OCI-LY7 (cell line): ENCODE results near the gene SUGP2. TPM values are rescaled to one million over a fixed set of nuclear protein-coding genes. Genes with fewer than 3 reads are reported as not detected.

Source experiments
- BruUV-seq: library from RNA; stranded (reverse); fragments of 400-500 nt; replicated peaks from 2 replicates; lab custom pipeline; 2021; lab: Mats Ljungman, UMichigan
- CTCF ChIA-PET: fragments of 300-600 bp; sonication (Branson Sonifier 250); formaldehyde crosslinking; loops from one replicate; lab custom pipeline; 2022; ENCODE audit warnings: antibody characterized with exemption; ENCODE audit not compliant: unreplicated experiment; lab: Charles Lee
- POLR2A ChIA-PET: fragments of 300-600 bp; sonication (Branson Sonifier 250); formaldehyde crosslinking; loops from one replicate; lab custom pipeline; 2022; ENCODE audit warnings: antibody characterized with exemption; lab: Charles Lee
- DNase-seq: peaks from one replicate; pipeline ENCODE4 v3.0.0-alpha.2; 2015; ENCODE audit warnings: low spot score
- H2AFZ ChIP-seq: fragments of 200-600 bp; sonication (generic), shearing (Covaris generic); 2 replicates; pipeline ENCODE4 v1.6.1; 2014; ENCODE audit warnings: mild to moderate bottlenecking, antibody characterized with exemption, low read length, moderate library complexity
- H3K27ac ChIP-seq: fragments of 200-600 bp; sonication (generic); 2 replicates; pipeline ENCODE4 v1.5.1; 2014; ENCODE audit warnings: mixed run types, low read depth, mild to moderate bottlenecking, moderate library complexity, low read length, inconsistent platforms; ENCODE audit not compliant: poor library complexity, severe bottlenecking
- H3K36me3 ChIP-seq: fragments of 200-600 bp; sonication (generic); 2 replicates; pipeline ENCODE4 v1.6.1; 2014; ENCODE audit warnings: mild to moderate bottlenecking, antibody characterized with exemption, low read length, moderate library complexity, mixed read lengths; ENCODE audit not compliant: insufficient read depth
- H3K4me1 ChIP-seq: fragments of 200-600 bp; sonication (generic); 2 replicates; pipeline ENCODE4 v1.5.1; 2014; ENCODE audit warnings: mild to moderate bottlenecking, low read length; ENCODE audit not compliant: insufficient read depth, poor library complexity, severe bottlenecking
- H3K4me2 ChIP-seq: fragments of 200-600 bp; sonication (generic); 2 replicates; pipeline ENCODE4 v1.6.1; 2014; ENCODE audit warnings: mild to moderate bottlenecking, low read length
- H3K4me3 ChIP-seq: fragments of 200-600 bp; sonication (generic); 2 replicates; pipeline ENCODE4 v1.5.1; 2014; ENCODE audit warnings: mild to moderate bottlenecking, low read depth, low read length; ENCODE audit not compliant: poor library complexity, severe bottlenecking
- H3K79me2 ChIP-seq: fragments of 200-600 bp; sonication (generic); 2 replicates; pipeline ENCODE4 v1.6.1; 2016; ENCODE audit warnings: low read depth, mild to moderate bottlenecking, low read length, moderate library complexity, mixed read lengths; ENCODE audit not compliant: insufficient read depth
- H3K9me2 ChIP-seq: fragments of 200-600 bp; sonication (generic); 2 replicates; pipeline ENCODE4 v1.6.1; 2016; ENCODE audit warnings: mild to moderate bottlenecking, low read length, mixed read lengths; ENCODE audit not compliant: insufficient read depth
- H3K9me3 ChIP-seq: fragments of 200-600 bp; sonication (generic); 2 replicates; pipeline ENCODE4 v1.6.1; 2014; ENCODE audit warnings: mild to moderate bottlenecking, mixed run types, low read length, mixed read lengths
- H4K20me1 ChIP-seq: fragments of 200-600 bp; sonication (generic); 2 replicates; pipeline ENCODE4 v1.6.1; 2014; ENCODE audit warnings: mild to moderate bottlenecking, antibody characterized with exemption, low read length, moderate library complexity, mixed read lengths; ENCODE audit not compliant: insufficient read depth
- EZH2phosphoT487 ChIP-seq: fragments of 200-600 bp; sonication (generic); IDR thresholded peaks from 2 replicates; pipeline ENCODE4 v1.6.1; 2018; ENCODE audit warnings: low read depth, borderline replicate concordance, mild to moderate bottlenecking, mixed run types, antibody characterized with exemption, low read length, moderate library complexity, mixed read lengths
- intact Hi-C: fragments of 100-400 bp; cut with micrococcal nuclease; formaldehyde crosslinking; loops from one replicate; pipeline ENCODE4 v1.10.0; 2022; ENCODE audit not compliant: unreplicated experiment
- total RNA-seq, 2 experiments: library from RNA; depleted of rRNA in 1 of 2; stranded (reverse); fragments of >200 nt in 1 of 2; shearing (Covaris generic) in 1 of 2; gene quantifications; 2 replicates each; pipeline ENCODE4 v1.2.3, GENCODE V29; 2014 to 2022
- TF ChIP-seq, protein P1 (sequence below): fragments of 200-600 bp; sonication (generic); conservative IDR thresholded peaks from 2 replicates; pipeline ENCODE4 v1.5.1; 2014; ENCODE audit warnings: mild to moderate bottlenecking, antibody characterized with exemption, low read length, moderate library complexity, mixed read lengths

Gene SUGP2
- total RNA-seq, 2 experiments from 2014 or later, result 111 to 229 TPM

DNA sequence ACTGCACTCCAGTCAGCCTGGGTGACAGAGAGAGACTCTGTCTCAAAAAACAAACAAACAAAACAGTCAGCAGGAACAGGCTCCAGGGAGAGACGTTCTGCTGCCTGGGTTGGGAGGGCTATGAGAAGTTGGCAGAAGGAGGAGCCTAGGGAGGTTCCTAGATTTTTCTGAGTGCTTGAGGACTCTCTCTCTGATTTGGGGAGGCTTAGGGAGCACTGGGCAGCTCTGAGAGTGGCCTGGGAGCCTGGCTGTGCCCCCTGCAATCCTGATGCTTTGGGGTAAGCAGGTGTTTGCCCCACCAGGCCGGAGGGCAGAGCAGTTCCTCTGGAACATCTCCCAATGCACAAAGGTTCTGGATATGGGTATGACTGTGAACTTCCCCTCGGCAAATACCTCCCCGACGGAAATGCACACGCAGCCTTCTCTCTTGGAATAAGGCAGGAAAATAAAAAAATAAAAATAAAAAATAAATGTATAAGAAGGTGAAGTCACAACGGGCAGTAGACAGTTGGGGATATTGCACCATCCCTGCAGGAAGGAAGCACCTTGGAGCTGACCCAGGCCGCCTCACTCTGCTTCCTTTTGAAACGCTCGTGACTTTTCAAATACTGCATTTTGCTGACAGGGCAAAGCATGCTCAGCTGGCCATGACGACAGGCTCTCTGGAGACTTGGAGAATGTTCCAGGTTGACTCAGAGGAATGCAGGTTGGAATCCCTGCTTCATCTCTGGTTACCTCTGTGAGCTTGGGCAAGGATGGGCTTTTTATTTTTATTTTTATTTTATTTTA, 65.8 kb downstream of the SUGP2 start:
- BruUV-seq, result no TSS peak
- H3K4me2 ChIP-seq, result no peak overlapping the region
- H3K4me1 ChIP-seq, result peaks cover 6% of the 10 kb centered on the region
- no peaks in the 10 kb centered on the region for H3K9me3 ChIP-seq
- no peak for TF ChIP-seq EZH2phosphoT487
- TF ChIP-seq, protein P1, sequence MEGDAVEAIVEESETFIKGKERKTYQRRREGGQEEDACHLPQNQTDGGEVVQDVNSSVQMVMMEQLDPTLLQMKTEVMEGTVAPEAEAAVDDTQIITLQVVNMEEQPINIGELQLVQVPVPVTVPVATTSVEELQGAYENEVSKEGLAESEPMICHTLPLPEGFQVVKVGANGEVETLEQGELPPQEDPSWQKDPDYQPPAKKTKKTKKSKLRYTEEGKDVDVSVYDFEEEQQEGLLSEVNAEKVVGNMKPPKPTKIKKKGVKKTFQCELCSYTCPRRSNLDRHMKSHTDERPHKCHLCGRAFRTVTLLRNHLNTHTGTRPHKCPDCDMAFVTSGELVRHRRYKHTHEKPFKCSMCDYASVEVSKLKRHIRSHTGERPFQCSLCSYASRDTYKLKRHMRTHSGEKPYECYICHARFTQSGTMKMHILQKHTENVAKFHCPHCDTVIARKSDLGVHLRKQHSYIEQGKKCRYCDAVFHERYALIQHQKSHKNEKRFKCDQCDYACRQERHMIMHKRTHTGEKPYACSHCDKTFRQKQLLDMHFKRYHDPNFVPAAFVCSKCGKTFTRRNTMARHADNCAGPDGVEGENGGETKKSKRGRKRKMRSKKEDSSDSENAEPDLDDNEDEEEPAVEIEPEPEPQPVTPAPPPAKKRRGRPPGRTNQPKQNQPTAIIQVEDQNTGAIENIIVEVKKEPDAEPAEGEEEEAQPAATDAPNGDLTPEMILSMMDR, result no peak
- ChIA-PET POLR2A (no interaction called here), CTCF (no interaction called here)
- intact Hi-C loops, result no loop called here
- no peaks in the 10 kb centered on the region for H3K9me2 ChIP-seq
- H4K20me1 ChIP-seq, result no peaks in the 10 kb centered on the region
- H3K4me3 ChIP-seq, result no peak overlapping the region
- H3K27ac ChIP-seq, result no peak overlapping the region
- H2AFZ ChIP-seq, result no peak overlapping the region
- DNase-seq, result no peak
- no peaks in the 10 kb centered on the region for H3K79me2 ChIP-seq
- no peaks in the 10 kb centered on the region for H3K36me3 ChIP-seq

DNA sequence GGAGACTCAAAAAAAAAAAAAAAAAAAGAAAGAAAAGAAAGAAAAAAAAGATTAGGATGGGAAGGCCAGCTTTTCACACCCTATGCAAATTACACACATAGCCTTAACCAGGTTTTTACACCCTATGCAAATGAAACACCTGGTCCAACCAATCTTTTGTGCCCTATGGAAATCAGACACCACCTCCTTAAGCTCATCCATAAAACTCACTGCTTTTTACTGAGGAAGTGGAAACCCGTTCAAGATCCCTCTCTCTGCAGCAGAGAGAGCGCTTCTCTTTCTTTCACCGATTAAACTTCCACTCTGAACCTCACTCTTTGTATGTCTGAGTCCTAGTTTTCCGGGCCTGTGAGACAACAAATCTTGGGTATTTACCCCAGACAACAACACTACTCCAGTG, 67.0 kb downstream of the SUGP2 start:
- Histone ChIP-seq H3K36me3 (no peaks in the 10 kb centered on the region), H3K4me1 (peaks cover 12% of the 10 kb centered on the region), H2AFZ (no peak overlapping the region), H3K27ac (no peak overlapping the region), H3K79me2 (no peaks in the 10 kb centered on the region), H3K9me3 (no peaks in the 10 kb centered on the region), H4K20me1 (no peaks in the 10 kb centered on the region), H3K4me3 (no peak overlapping the region), H3K4me2 (no peak overlapping the region), H3K9me2 (no peaks in the 10 kb centered on the region)
- DNase-seq, result no peak
- intact Hi-C loops, result no loop called here
- BruUV-seq, result no TSS peak
- POLR2A ChIA-PET, result interaction anchor here (0.7 kb wide), 1 partner anchor 268 kb away, joined by 3 read pairs; no protein-coding TSS in a partner anchor
- TF ChIP-seq, protein P1, result no peak
- no peak for TF ChIP-seq EZH2phosphoT487
- CTCF ChIA-PET, result no interaction called here

DNA sequence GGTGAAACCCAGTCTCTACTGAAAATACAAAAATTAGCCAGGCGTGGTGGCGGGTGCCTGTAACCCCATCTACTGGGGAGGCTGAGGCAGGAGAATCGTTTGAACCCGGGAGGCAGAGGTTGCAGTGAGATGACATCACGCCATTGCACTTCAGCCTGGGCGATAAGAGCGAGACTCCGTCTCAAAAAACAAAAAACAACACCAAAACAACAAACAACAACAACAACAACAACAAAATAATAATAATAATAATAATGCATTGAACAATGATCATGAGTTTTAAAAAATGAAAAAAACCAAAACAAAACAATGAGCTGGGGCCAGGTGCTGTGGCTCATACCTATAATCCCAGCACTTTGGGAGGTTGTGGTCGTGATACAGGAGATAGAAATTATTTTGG, 69.2 kb downstream of the SUGP2 start:
- H3K9me2 ChIP-seq, result no peaks in the 10 kb centered on the region

More for the DNA sequence above, 69.2 kb downstream of the SUGP2 start:
- Histone ChIP-seq H3K4me2 (no peak overlapping the region), H3K79me2 (no peaks in the 10 kb centered on the region), H3K27ac (no peak overlapping the region), H3K9me3 (no peaks in the 10 kb centered on the region), H3K4me1 (peaks cover 12% of the 10 kb centered on the region), H3K4me3 (no peak overlapping the region), H4K20me1 (no peaks in the 10 kb centered on the region), H2AFZ (no peak overlapping the region), H3K36me3 (no peaks in the 10 kb centered on the region)
- no TSS peak for BruUV-seq
- intact Hi-C loops, result no loop called here
- ChIA-PET POLR2A (no interaction called here), CTCF (no interaction called here)
- DNase-seq, result no peak
- TF ChIP-seq, protein P1, result no peak
- no peak for TF ChIP-seq EZH2phosphoT487
